Posterior cingulate gyrus (tissue), 11 donors: ENCODE results near the gene EFCAB6.

Experiments used
- DNase-seq, 10 donors: peaks; one replicate each; pipeline versions ENCODE4 v3.0.0 to v3.0.0-alpha.2; 2020 to 2021; ENCODE audit warnings: mixed read lengths in 3 of 10
- intact Hi-C: fragments of 100-400 bp; cut with DNase I; formaldehyde crosslinking; loops from one replicate; pipeline ENCODE4 v1.15.1; 2023

EFCAB6 gene

GRCh38 chr22:43479301-43479950, 332.7 kb downstream of the EFCAB6 start:
- peak in 1 of 10 donors; percentile 55 for DNase-seq
- intact Hi-C loops, result no loop called here
